Kidney glomerular epithelial cell (primary cell): ENCODE results near the gene HNMT.
"Not testable (repeated sequence)": the region's sequence is repeated elsewhere in the genome, so short reads cannot be mapped to it uniquely, and the experiment has no call there.

ENCODE experiments used
- DNase-seq: peaks from one replicate; lab custom pipeline; 2025; lab: John Stamatoyannopoulos, UW

Gene HNMT

GRCh38 chr2:137975280-137976271 is 11.3 kb downstream of the HNMT start:
- no peak for DNase-seq

- DNase-seq, result no peak
Measured at GRCh38 chr2:137976274-137976673, 12.0 kb downstream of the HNMT start.

GRCh38 chr2:137977790-137978189 is 13.5 kb downstream of the HNMT start:
- DNase-seq, result no peak

GRCh38 chr2:137980459-137980858 is 16.2 kb downstream of the HNMT start:
- no peak for DNase-seq

- no peak for DNase-seq
Measured at GRCh38 chr2:137981112-137981656, 16.9 kb downstream of the HNMT start.

GRCh38 chr2:137983581-137983980 is 19.3 kb downstream of the HNMT start:
- DNase-seq, result no peak

- no peak for DNase-seq
Measured at GRCh38 chr2:137986268-137986667, 22.0 kb downstream of the HNMT start.

- no peak for DNase-seq
Measured at GRCh38 chr2:137987011-137987410, 22.7 kb downstream of the HNMT start.

- DNase-seq, result no peak
Measured at GRCh38 chr2:137991078-137991477, 26.8 kb downstream of the HNMT start.

GRCh38 chr2:137992039-137992646 is 27.9 kb downstream of the HNMT start:
- no peak for DNase-seq

GRCh38 chr2:137993715-137994476 is 29.6 kb downstream of the HNMT start:
- not testable (repeated sequence) for DNase-seq

- not testable (repeated sequence) for DNase-seq
Measured at GRCh38 chr2:137995368-137995767, 31.1 kb downstream of the HNMT start.

- DNase-seq, result not testable (repeated sequence)
Measured at GRCh38 chr2:137996158-137996557, 31.9 kb downstream of the HNMT start.

- DNase-seq, result no peak
Measured at GRCh38 chr2:137997733-137998132, 33.5 kb downstream of the HNMT start.

GRCh38 chr2:137998503-137998902 is 34.2 kb downstream of the HNMT start:
- DNase-seq, result no peak

- DNase-seq, result no peak
Measured at GRCh38 chr2:137999273-137999672, 35.0 kb downstream of the HNMT start.

GRCh38 chr2:138000009-138000408 is 35.7 kb downstream of the HNMT start:
- no peak for DNase-seq

- DNase-seq, result no peak
Measured at GRCh38 chr2:138000796-138001195, 36.5 kb downstream of the HNMT start.

- no peak for DNase-seq
Measured at GRCh38 chr2:138003411-138003810, 39.1 kb downstream of the HNMT start.

- no peak for DNase-seq
Measured at GRCh38 chr2:138007431-138007830, 43.2 kb downstream of the HNMT start.

- DNase-seq, result no peak
Measured at GRCh38 chr2:138009622-138010021, 45.3 kb downstream of the HNMT start.

- DNase-seq, result no peak
Measured at GRCh38 chr2:138010890-138011289, 46.6 kb downstream of the HNMT start.
